Muscle of back (tissue), 13 donors: ENCODE results near the gene RBBP8NL. TPM values are rescaled to one million over a fixed set of nuclear protein-coding genes. Genes with fewer than 3 reads are reported as not detected.

ENCODE experiments used
- DNase-seq, 3 donors: peaks; one replicate each; pipeline versions ENCODE4 v3.0.0 to v3.0.0-alpha.2; 2013
- long read RNA-seq, 9 donors: transcript quantifications; one replicate each; lab custom pipeline, GENCODE V29; 2026
- polyA plus RNA-seq, 10 donors: library from polyadenylated mRNA; unstranded; fragments of 120-200 nt; gene quantifications; one replicate each; pipeline ENCODE4 v1.2.1, GENCODE V29; 2013; ENCODE audit not compliant: insufficient read length in 10 of 10

RBBP8NL gene, protein sequence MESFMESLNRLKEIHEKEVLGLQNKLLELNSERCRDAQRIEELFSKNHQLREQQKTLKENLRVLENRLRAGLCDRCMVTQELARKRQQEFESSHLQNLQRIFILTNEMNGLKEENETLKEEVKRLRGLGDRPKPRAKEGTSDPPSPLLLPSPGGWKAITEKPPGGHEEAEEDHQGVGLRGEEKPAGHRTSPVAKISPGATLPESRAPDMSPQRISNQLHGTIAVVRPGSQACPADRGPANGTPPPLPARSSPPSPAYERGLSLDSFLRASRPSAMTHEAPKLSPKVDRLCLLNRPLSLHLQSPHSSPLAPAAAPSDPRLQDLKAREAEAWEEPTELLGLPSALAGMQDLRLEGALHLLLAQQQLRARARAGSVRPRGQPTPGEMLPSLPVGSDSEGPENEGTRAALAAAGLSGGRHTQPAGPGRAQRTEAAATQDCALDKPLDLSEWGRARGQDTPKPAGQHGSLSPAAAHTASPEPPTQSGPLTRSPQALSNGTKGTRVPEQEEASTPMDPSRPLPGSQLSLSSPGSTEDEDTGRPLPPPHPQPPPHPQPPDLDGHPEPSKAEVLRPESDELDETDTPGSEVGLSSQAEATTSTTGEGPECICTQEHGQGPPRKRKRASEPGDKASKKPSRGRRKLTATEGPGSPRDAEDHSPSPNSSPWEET
- polyA plus RNA-seq, result under 1 TPM in 2 of 10 donors, not detected in 8; 0.53 to 0.71 TPM
- long read RNA-seq, donor 1, result 0 reads
- long read RNA-seq, donor 2, result 0 reads
- long read RNA-seq, donor 3, result 0 reads
- long read RNA-seq, donor 4, result 0 reads
- long read RNA-seq, donor 5, result 0 reads
- long read RNA-seq, donor 6, result 0 reads
- long read RNA-seq, donor 7, result 0 reads
- long read RNA-seq, donor 8, result 0 reads
- long read RNA-seq, donor 9, result 0 reads

DNA sequence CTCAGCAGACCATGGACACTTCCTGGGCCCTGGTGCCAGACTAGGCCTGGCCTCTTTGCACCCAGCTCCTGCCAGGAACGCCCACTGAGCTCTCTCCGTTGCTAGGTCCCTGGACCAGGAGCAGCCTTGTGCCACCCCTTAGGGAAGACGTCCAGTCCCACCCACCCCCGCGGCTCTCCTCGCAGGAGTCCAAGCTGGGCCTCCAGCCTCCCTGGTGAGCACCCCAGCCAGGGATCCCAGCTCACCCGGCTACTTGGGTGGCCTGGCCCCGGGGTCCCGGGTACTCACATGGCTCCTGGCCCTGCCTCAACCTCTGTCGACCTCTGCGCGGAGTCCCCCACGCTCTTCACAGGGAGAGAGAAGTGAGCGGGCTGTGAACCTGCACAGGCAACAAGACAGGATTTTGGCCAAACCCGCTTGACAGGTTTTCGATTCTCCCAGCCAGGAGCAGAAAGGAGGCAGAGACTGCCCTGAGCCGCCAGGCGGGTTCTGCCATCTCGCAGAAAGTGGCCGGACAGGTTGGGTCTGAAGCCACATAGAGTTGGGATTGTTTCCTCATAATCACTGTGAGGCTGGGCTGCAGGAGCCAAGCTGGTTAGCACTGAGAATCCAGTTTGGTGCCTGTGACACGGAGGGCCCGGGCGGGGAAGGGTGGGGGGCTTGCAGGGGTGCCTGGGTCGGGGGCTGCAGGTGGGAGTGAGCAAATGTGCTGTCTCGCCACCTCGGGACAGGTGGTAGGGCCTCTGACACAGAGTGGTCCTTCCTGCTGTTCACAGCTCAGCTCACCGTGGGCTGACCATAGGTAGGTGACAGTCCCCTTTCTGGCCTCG is at the start of gene RBBP8NL:
RBBP8NL (minus strand) TSS at position 368 of the 830 bp plus-strand sequence. CDS start 7,892 bp downstream, outside the sequence.
- no peak for DNase-seq

DNA sequence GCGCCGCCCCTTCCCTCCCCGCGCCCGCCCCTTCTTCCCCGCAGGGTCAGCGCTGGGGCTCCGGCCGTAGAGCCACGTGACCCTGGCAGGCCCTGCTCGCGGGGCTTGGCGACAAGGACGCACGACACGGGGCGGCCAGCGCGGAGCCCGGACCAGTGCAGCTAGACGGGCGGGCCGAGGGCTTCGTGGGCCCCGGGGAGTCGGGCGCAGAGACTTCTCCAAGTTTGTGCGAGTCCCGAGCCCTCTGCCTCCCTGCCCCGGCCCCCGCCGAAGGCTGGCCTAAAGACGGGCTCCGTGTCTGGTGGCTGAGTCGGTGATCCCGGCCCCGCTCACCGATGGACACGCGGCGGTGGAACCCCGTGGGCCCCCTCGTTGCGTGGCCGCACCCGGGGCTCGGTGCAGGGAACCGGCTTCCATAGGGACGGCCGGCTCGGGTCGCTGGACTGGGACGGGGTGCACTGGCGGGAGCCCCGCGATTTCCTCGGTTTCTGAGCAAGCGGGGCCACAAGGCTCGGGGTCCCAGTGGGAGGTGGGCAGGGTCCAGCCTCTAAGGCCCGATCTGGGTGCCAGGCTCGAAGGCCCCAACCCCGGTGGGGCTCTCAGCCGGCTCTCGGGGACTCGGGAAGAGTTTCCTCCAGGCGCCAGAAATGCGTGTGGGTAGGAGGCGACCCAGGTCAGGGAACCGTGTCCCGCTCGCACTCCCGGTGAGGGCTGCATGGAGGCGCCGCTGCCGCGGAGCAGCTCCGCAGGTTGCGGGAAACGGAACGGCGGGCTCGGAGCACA is 48.9 kb upstream of the RBBP8NL start:
- DNase-seq, result peak in 1 of 3 donors; percentile 60

DNA sequence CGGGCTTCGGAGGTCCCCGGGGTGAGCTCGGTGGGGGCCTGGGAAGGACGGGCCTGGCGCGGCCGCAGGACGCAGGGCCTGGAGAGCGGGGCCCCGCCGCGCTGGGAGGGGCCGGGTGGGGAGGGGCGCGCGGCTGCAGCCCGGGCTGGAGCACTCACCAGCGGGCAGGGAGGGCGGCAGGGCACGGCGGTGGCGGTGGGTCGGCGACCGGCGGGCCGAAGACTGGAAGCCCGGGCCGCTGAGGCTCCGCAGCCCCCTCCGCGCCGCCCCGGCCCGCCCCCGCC is 48.4 kb upstream of the RBBP8NL start, which contains the start of gene GATA5:
GATA5 (minus strand) TSS at position 224 of the 284 bp plus-strand sequence. CDS start 474 bp downstream, outside the sequence.
- DNase-seq, result no peak

DNA sequence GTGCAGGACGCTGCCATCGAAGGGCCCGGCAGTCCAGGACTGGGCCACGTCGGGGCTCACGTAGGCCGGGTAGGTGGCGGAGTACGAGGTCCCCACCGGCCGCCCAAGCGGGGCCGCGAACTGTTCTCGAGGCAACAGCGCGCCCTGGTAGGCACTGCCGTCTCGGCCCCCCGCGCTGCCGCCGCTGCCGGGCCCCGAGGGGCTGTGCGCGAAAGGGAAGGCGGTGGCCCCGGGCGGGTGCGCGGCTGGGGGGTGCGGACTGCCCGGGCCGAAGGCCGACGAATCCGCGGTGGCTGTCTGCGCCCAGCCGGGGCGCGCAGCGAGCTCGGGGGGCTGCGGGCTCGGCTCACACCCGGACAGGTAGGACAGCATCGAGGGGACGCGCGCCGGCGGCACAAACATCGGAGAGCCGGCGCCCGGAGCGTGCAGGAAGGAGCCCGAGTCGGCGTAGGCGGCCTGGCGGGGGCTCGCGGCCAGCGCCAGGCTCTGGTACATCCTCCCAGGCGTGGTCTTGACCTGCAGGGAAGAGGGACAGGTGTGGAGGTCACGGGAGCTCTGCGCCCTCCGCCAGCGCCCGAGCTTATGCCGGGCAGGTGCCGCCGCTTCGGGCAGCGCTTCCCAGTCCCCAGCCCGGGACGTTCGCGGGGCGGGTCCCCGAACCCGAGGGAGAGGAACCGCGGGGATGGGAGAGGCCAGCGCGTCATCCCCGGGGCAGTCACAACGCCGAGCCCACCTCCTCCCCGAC is 47.9 kb upstream of the RBBP8NL start:
- DNase-seq, result no peak

DNA sequence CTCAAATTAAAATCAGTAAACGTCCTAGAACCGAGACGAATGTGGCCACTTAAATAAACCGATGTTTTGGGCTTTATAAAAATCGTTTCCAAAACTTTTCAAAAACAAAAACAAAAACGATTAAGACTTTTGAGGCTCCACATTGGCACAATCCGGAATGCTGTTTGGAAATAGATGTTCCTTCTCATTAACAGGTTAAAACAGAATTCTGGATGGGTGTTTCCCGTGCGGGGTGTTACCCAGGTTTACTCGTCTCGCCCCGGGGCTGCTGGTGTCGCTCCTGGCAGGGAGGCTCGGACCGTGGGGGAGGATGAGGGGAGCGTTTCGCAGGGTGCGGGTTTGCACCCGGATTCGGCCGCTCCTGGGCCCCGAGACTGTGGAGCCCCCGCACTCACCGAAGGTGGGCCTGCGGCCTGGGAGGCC is 47.3 kb upstream of the RBBP8NL start:
- no peak for DNase-seq

DNA sequence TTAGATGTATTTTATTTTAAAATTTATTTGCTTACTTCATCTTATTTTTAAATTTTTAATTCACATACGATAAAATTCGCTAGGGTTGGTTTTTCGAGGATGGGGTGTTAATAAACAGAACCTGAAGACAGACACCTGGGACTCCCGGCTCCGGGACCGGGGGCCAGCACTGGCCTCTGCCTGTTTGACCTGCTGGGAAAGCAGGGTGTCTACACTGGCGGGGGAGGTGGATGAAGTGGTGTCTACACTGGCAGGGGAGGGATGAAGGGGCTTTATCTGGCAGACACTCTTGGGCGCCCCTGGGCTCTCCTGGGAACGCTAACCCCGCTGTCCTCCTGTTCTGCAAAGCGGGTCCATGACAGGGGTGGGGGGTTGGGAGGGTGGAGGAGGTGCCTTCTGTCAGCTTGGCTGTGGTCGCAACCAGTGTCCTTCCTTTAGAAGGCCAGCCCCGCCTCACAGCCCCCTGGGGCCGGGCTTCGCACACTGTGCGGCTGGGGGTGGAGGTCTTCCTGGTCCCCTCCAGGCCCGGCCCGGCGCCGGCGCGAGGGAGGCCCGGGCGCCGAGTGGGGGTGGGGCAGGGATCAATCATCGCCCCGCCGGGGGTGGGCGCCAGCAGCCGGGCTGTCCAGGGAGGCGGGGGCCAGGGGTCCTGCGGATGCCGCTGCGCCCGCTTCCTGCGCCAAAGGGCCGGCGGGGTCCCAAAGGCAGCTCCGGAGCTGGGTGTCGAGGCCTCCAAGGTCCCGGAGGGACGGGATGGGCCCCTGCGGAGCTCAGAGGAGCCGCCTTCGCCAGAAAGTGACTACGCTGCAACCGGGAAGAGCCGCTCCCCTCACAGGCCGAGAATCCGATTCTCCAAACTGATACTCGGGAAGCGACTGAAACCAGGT is 46.6 kb upstream of the RBBP8NL start:
- DNase-seq, result peak in 1 of 3 donors; percentile 30

DNA sequence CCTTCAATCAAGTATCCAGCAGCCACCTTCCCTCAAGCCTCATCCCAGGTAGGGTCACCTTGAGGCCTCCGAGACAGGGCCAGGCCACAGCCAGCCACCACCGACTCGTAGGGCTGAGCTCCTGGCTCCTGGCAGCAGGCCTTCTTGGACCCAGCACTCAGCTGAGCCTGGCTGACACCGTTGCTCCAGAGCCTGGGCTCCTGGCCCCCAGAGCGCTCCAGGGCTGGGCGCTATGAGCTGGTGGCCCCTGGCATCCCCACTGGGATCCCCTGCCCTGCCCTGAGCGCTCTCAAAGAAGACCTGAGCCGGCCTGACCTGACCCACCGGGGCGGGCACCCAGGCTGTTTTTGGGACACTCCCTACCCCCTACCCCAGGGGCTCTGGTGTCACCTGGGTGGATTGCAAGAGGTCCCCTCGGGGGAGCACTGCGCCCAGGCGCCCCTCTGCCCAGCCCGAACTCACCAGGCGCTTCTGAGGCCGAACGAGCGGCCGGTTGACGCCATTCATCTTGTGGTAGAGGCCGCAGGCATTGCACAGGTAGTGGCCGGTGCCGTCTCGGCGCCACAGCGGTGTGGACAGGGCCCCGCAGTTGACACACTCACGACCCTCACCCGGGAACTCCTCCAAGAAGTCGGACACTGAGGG is 45.7 kb upstream of the RBBP8NL start:
- no peak for DNase-seq

DNA sequence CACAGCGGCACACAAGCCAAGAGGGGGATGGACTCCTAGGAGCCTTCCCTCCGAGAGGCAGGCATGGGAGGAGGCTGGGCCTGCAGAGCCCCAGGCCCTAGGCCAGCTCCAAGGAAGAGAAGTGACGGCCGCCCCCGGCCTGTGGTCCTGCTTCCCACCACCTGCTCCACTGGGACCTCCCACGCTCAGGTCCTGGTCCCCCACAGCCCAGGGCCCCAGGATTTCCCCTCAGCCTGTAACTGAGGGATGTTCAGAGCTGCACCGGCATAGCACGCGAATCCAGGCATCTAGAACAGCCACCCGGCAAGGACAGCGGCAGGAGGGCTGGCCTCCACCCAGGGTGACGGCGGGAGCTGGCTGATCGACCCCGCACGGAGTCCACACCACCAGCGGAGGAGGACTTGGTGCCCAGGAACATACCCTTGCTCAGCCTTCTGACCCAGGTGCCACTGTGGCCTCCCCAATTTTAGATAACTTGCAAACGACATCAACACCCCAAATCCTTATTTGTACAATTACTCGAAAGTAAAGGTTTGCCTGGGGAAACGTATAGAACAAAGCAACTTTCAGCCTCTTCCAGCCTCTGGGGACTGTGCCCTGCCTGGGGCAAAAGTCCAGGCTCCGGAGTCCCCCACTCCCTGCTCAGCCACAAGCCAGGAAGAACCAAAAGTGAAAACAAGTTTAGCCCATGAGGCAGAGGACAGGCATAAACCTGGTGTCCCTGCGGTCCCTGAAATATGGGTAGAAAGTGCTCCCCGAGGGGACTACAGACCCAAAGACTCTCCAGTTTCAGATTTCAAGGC is 45.0 kb upstream of the RBBP8NL start:
- no peak for DNase-seq

DNA sequence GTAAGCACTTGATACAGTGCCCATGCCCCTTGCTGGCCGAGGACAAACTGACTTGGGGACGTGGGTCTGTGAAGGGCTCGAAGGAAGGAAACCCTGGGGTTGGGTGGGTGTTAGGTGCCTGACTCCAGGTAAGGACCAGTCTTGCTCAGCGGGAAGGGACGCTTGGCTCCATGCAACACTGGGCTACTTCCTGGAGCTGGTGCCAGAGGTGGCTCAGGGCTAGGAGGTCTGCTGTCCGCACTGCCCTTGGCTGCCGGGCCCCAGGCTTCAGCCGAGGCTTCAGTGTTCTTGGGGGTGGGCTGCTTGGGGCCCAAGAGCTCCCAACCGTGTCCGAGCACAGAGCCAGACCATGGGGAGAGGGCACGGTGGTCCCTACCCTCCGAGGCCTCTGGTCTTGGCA is 43.1 kb upstream of the RBBP8NL start:
- no peak for DNase-seq

DNA sequence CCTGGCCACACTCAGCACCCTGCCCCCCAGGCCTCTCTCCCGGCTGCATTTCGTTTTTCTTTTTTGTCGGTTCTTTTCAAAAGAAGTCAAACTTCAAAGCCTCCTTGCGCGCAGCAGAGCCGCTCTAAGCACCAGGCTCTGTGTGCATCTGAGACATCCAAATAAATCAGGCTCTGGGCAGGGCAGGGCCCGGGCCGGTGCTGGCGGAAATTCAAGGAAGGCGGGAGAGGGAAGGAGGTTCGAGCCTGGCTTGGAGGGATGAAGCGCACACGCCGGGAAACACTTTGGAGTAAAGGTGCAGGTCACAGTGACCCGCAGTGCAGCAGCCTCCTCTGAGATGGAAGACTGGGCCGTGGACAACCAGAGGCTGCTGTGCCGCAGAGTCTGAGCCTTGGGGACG is 42.7 kb upstream of the RBBP8NL start:
- DNase-seq, result no peak

DNA sequence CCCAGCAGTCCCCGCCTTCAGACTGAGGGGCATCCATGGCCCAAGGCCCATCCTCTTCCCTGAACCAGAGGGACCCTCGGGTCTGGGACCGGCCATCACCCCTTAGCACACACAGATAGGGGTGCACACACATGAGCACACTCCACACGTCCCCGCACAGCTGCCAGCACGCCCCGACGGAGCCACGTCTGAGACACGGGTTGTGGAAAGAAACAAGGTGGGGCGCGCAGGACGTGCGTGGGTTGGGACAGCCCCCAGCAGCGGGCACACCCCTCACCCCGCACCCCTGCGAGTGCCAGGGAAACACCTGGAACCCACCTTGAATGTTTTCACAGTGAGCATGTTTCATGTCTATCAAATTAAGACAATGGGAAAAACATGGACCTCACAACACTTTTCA is 42.0 kb upstream of the RBBP8NL start:
- DNase-seq, result no peak

DNA sequence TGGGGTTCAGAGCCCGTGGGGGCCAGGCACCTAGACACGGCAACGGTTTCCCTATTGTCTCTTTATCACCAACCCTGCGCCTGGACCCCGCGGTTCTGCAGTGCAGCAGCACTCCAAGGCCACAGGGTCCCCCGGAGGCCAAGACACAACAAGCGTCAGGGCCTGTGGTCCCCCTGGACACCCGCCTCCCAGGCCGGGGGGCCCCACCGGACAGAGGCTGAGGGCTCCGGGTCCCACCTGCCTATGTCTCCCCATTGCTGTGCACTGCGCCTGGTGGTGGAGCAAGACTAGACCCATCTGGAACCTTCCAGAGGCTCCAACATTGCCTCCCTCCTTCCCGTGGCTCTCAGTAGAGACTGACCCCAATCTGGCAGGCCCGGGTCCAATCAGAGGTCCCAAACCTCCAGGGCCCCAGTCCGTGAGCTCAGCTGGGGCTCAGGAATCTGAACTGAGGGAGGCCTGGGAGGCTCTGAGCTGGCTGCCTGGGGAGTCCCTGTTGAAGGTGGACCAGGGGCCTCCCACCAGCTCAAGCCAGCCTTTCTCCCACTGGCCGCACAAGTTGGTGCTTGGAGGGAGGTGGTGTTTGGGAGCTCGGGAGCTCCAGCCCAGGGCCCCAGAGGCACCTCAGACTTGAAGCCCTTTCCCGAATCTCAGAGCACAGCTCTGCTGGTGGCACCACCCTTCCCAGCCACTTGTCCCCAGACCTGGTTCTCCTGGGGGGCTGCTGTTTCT is 39.6 kb upstream of the RBBP8NL start:
- no peak for DNase-seq

DNA sequence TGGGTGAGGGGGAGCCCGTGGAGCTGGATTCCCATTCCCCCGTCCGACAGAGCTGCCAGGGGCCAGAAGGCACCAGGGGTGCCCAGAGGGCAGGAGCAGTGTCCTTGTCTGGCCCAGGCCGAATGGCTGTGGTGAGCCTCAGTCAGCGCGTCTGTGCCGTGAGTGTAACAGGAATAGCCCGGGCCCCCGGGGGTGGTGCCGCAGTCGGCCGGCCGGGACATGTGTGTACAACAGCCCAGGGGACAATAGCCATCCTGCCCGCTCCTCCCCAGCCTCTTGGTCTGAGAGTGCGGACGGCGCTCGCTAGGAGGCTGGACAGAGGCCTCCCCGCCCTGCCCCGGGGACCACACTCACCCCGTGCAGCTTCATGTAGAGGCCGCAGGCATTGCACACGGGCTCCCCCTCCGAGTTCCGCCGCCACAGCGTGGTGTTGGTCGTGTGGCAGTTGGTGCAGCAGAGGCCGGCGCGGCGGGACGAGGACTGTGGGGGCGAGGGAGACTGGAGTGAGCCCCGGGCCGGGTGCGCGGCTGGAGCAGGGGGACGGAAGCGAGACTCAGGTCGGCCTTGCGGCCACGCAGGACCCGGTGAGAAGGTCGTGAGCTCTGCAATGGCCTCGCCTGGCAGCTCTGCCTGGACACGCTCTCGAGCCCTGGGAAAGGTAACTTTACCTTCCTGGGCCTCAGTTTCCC is 38.9 kb upstream of the RBBP8NL start:
- no peak for DNase-seq

DNA sequence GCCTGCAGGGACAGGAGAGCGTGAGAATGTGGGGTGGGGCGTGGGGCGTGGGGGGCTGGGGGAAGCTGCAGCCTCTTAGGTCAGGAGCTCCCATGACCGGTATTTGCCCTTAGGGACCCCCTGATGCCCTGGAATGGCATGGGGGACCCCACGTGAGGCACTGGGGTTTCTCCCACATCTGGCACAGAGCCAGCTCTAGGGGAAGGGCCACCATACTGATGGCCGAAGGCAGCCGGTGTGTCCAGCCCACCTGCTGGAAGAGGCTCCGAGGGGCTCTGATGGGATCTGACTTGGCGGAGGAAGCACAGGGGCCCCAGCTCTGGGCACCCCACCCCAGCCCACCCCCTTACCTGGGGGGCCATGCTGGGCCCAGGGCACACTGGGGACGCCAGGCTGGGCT is 37.7 kb upstream of the RBBP8NL start:
- no peak for DNase-seq

DNA sequence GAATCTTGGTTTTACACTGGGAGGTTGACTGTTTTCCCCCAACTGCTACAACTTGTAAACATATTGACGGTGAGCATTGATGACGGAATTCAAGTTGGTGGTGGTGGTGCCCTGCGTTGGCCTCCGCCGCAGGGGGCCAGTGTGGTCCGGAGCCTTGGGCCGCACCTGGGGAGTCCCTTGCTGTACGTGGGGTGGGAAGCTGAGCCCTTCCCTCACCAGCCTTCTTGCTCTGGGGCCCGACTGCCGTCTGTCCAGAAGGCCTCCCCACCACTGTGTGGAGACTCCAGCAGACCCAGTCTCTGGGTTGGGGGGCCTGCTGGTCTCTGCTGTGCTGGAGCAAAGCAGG is 37.1 kb upstream of the RBBP8NL start:
- no peak for DNase-seq

DNA sequence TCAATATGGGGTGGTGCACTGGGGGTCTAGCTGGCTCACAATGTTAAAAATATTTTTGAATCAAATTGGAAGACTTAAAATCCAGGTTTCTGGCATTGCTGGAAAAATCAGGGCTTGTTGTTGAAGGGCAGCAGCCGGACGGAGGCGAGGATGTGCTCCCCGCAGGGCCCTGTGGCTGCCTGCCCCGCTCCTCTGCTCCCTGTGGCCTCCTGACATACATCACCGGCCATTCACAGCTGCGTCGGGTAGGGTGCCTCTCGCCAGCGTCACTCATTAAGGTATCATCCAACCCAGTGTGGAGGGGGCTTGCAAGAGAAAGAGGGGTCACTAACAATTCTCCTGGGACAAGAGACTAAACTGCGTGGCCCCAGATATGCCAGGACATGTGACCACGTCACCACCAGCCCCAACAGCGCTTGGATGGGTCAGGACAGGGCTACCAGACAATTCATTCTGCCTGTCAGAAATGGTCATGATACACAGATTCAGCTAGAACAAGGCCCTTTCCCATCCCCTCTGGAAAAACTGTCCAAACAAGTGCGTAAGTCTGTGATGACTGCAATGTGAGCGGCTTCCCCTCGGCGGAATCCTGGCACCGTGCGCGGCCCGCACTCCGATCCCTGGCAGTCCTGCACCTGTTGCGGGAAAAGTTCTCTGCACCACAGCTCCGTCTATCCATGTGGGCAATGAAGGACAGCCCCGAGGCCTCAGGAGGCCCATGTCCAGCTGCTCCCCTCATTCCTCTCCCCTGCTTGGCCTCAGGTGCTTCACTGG is 36.5 kb upstream of the RBBP8NL start:
- DNase-seq, result peak in 2 of 3 donors; percentile 9 to 36
